ENCODE data around the gene RIN1. TPM values are rescaled to one million over a fixed set of nuclear protein-coding genes. Genes with fewer than 3 reads are reported as not detected.
A peak's percentile ranks its signal among the peaks of the same experiment; 100 is the strongest.

RIN1 gene
- total RNA-seq, 6 experiments from 2014 or later: 0.46 to 1.8 (median 0.94) TPM

GRCh38 chr11:66310324-66310723 is 25.9 kb downstream of the RIN1 start:
- peaks cover 0 to 6% (median 3%) of the 10 kb centered on the region in 4 donors for H3K4me1 ChIP-seq
- WGBS (ENCODE audit: insufficient coverage, low coverage, low lambda C conversion rate, missing lambda C conversion rate): 70% methylated on average over 7 of the region's 8 CpGs
- H3K9me3 ChIP-seq: no peaks in the 10 kb centered on the region
- intact Hi-C loops (cut with DNase I): no loop called here
- DNase-seq (no peak), ATAC-seq (no peak)
- H3K4me3 ChIP-seq: no peak overlapping the region
- H3K27me3 ChIP-seq: no peaks in the 10 kb centered on the region
- H3K27ac ChIP-seq: no peak overlapping the region
- no peak for TF ChIP-seq POLR2A (IDR thresholded peaks at IDR 0.05)
- no peak for TF ChIP-seq CTCF (IDR thresholded peaks at IDR 0.05)
- no peaks in the 10 kb centered on the region for H3K36me3 ChIP-seq

GRCh38 chr11:66309475-66309874 is 26.8 kb downstream of the RIN1 start:
- Histone ChIP-seq H3K4me3 (no peak overlapping the region), H3K27ac (no peak overlapping the region), H3K27me3 (no peaks in the 10 kb centered on the region), H3K36me3 (no peaks in the 10 kb centered on the region), H3K9me3 (no peaks in the 10 kb centered on the region), H3K4me1 (peaks cover 0 to 6% (median 3%) of the 10 kb centered on the region in 4 donors)
- intact Hi-C loops (cut with DNase I): no loop called here
- WGBS (ENCODE audit: insufficient coverage, low coverage, low lambda C conversion rate, missing lambda C conversion rate): 21% methylated on average over 2 of the region's 3 CpGs
- no peak for DNase-seq
- TF ChIP-seq POLR2A (IDR thresholded peaks at IDR 0.05) (no peak), CTCF (IDR thresholded peaks at IDR 0.05) (no peak)
- ATAC-seq: no peak

- H3K4me3 ChIP-seq: no peak overlapping the region
- TF ChIP-seq POLR2A (IDR thresholded peaks at IDR 0.05) (no peak), CTCF (IDR thresholded peaks at IDR 0.05) (no peak)
- intact Hi-C loops (cut with DNase I): no loop called here
- 76% methylated on average over 12 of the region's 12 CpGs for WGBS (ENCODE audit: insufficient coverage, low coverage, low lambda C conversion rate, missing lambda C conversion rate)
- no peak for DNase-seq
- no peak overlapping the region for H3K27ac ChIP-seq
- H3K9me3 ChIP-seq: no peaks in the 10 kb centered on the region
- no peak for ATAC-seq
- no peaks in the 10 kb centered on the region for H3K4me1 ChIP-seq
- H3K27me3 ChIP-seq: no peaks in the 10 kb centered on the region
- H3K36me3 ChIP-seq: no peaks in the 10 kb centered on the region
Measured at GRCh38 chr11:66302656-66303055, 33.6 kb downstream of the RIN1 start.

GRCh38 chr11:66299186-66299585 is 37.0 kb downstream of the RIN1 start:
- 37% methylated on average over 2 of the region's 3 CpGs for WGBS (ENCODE audit: insufficient coverage, low coverage, low lambda C conversion rate, missing lambda C conversion rate)
- intact Hi-C loops (cut with DNase I): loop anchor here in 1 of 2 donors (10.0 kb wide), 1 partner anchor 86 kb away; no protein-coding TSS in a partner anchor
- ATAC-seq: peak in 2 of 4 donors; percentile 17 to 42

More at GRCh38 chr11:66299186-66299585, 37.0 kb downstream of the RIN1 start:
- Histone ChIP-seq H3K9me3 (no peaks in the 10 kb centered on the region), H3K36me3 (no peaks in the 10 kb centered on the region), H3K4me3 (no peak overlapping the region), H3K27ac (no peak overlapping the region), H3K4me1 (no peaks in the 10 kb centered on the region), H3K27me3 (no peaks in the 10 kb centered on the region)
- TF ChIP-seq CTCF (IDR thresholded peaks at IDR 0.05) (no peak), POLR2A (IDR thresholded peaks at IDR 0.05) (no peak)
- no peak for DNase-seq
